ENCODE results near the gene RBL1.
"Not testable (repeated sequence)": the region's sequence is repeated elsewhere in the genome, so short reads cannot be mapped to it uniquely, and the experiment has no call there.

The RBL1 gene

DNA sequence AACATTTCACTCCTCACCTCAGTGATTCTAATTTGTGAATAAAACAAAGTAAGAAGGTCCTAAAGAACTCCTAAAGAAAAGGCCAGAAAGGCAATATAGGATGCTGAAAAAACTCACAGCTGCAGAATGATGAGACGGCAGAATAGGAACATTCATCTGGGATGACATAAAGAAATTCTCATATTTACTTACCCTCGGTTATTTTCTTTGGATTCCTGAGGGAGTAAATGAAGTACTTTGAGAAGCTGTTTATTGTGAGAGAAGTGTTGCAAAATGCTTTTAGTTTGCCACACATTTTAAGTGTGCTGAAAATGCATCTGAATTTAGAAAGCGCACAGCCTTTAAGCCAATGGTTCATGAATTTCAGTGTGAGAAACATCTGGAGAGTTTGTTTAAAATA is 35.7 kb upstream of the RBL1 start:
- TF ChIP-seq CTCF (IDR thresholded peaks at IDR 0.05; ENCODE audit: insufficient read depth, low read length, poor library complexity, severe bottlenecking): no peak
- H3K4me3 ChIP-seq (replicated peaks; ENCODE audit: low read depth, low read length): no peak overlapping the region
- DNase-seq (ENCODE audit: extremely low read depth, insufficient read length): no peak
- no peaks in the 10 kb centered on the region for H3K27me3 ChIP-seq (replicated peaks; ENCODE audit: control insufficient read depth, insufficient read depth, low read length)
- no peaks in the 10 kb centered on the region for H3K36me3 ChIP-seq (ENCODE audit: control insufficient read depth, insufficient read depth, low read length)

- DNase-seq (ENCODE audit: extremely low read depth, insufficient read length): no peak
- no peak for TF ChIP-seq CTCF (IDR thresholded peaks at IDR 0.05; ENCODE audit: insufficient read depth, low read length, poor library complexity, severe bottlenecking)
Measured at GRCh38 chr20:37128803-37129202, 33.0 kb upstream of the RBL1 start.

GRCh38 chr20:37126290-37126689 is 30.5 kb upstream of the RBL1 start:
- H3K4me3 ChIP-seq (replicated peaks; ENCODE audit: low read depth, low read length); DNase-seq (ENCODE audit: extremely low read depth, insufficient read length); H3K36me3 ChIP-seq (ENCODE audit: control insufficient read depth, insufficient read depth, low read length); H3K27me3 ChIP-seq (replicated peaks; ENCODE audit: control insufficient read depth, insufficient read depth, low read length): not testable (repeated sequence)

More at GRCh38 chr20:37128803-37129202, 33.0 kb upstream of the RBL1 start:
- Histone ChIP-seq H3K36me3 (ENCODE audit: control insufficient read depth, insufficient read depth, low read length) (no peaks in the 10 kb centered on the region), H3K27me3 (replicated peaks; ENCODE audit: control insufficient read depth, insufficient read depth, low read length) (no peaks in the 10 kb centered on the region), H3K4me3 (replicated peaks; ENCODE audit: low read depth, low read length) (no peak overlapping the region)

DNA sequence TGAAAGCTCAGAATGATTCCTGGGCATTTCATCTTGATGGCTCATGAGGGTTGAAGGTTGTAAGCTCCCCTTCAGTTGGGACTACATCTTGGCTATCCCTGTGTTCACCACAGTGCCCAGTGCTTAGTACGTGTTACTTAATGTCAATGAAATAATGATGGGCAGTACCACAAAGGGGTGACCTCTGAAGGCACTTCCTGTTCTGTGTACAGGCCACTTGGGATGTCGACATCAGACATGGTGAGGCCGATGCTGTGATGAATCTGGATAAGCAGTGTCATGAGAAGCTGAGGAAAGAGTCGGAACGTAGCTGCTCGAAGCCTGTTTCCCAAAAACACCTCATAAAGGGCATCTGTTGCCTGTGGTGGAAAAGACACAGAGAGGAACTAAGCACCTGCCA is 27.6 kb upstream of the RBL1 start:
- H3K27me3 ChIP-seq (replicated peaks; ENCODE audit: control insufficient read depth, insufficient read depth, low read length): no peaks in the 10 kb centered on the region
- no peaks in the 10 kb centered on the region for H3K36me3 ChIP-seq (ENCODE audit: control insufficient read depth, insufficient read depth, low read length)
- no peak for DNase-seq (ENCODE audit: extremely low read depth, insufficient read length)
- no peak overlapping the region for H3K4me3 ChIP-seq (replicated peaks; ENCODE audit: low read depth, low read length)
- TF ChIP-seq CTCF (IDR thresholded peaks at IDR 0.05; ENCODE audit: insufficient read depth, low read length, poor library complexity, severe bottlenecking): no peak

DNA sequence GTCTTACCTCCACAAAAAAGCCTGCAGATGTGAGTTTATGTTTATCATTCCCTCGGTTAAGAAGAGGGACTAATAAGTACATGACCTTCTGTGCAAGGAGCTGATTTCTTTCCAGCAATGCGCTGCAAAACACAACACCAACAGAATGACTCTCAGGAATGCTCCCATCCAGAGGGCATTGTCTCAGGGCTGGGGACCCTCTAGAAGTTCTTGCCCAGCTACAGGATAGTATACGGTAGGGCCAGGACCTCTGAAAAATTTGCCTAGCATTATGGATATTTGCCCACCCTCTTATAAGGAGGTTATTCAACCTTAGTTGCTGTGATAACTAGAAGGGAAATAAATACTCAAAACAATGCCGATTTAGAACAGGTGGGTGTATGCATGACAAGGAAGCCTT is 24.7 kb upstream of the RBL1 start:
- Histone ChIP-seq H3K27me3 (replicated peaks; ENCODE audit: control insufficient read depth, insufficient read depth, low read length) (no peaks in the 10 kb centered on the region), H3K4me3 (replicated peaks; ENCODE audit: low read depth, low read length) (no peak overlapping the region), H3K36me3 (ENCODE audit: control insufficient read depth, insufficient read depth, low read length) (no peaks in the 10 kb centered on the region)
- TF ChIP-seq CTCF (IDR thresholded peaks at IDR 0.05; ENCODE audit: insufficient read depth, low read length, poor library complexity, severe bottlenecking): no peak
- DNase-seq (ENCODE audit: extremely low read depth, insufficient read length): no peak

DNA sequence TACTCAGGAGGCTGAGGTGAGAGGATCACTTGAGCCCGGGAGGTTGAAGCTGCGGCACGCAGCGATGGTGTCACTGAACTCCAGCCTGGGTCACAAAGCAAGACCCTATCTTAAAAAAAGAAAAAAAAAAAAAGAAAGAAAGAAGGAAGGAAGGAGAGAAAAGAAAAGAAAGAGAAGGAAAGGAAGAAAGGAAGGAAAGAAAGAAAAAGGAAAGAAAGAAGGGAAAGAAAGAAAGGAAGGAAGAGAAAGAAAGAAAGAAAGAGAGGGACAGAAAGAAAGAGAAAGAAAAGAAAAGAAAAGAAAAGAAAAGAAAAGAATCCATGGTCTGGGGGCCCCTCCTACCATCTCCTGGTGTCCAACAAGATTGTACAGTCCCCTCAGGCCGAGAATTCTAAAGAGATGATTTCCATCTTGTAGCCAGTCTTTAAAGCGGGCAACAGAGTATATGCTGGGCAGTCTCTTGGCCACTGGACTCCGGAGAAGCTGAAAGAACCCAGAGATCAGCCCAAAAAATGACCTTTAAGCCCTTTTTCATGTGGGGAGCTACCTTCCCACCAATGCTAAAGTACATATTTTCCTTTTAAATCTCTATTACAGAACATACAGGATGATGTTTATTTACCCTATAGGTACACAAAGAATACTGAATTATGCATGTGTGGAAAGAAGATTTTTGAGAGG is 23.7 kb upstream of the RBL1 start:
- H3K4me3 ChIP-seq (replicated peaks; ENCODE audit: low read depth, low read length): no peak overlapping the region
- no peak for DNase-seq (ENCODE audit: extremely low read depth, insufficient read length)
- H3K27me3 ChIP-seq (replicated peaks; ENCODE audit: control insufficient read depth, insufficient read depth, low read length): no peaks in the 10 kb centered on the region
- H3K36me3 ChIP-seq (ENCODE audit: control insufficient read depth, insufficient read depth, low read length): no peaks in the 10 kb centered on the region
- no peak for TF ChIP-seq CTCF (IDR thresholded peaks at IDR 0.05; ENCODE audit: insufficient read depth, low read length, poor library complexity, severe bottlenecking)
